IPS-18c (cell line): Measurements from ENCODE around the gene C7.

ENCODE experiments used
- H3K4me3 ChIP-seq: 2 replicates; pipeline ENCODE4 v1.7.0; 2013; ENCODE audit warnings: low read depth, mild to moderate bottlenecking, low read length, moderate library complexity; ENCODE audit not compliant: insufficient read depth
- H3K9me3 ChIP-seq: one replicate; pipeline ENCODE4 v1.6.1; 2013; ENCODE audit warnings: mild to moderate bottlenecking, low read length, moderate library complexity; ENCODE audit not compliant: control insufficient read depth, insufficient read depth

Gene C7

DNA sequence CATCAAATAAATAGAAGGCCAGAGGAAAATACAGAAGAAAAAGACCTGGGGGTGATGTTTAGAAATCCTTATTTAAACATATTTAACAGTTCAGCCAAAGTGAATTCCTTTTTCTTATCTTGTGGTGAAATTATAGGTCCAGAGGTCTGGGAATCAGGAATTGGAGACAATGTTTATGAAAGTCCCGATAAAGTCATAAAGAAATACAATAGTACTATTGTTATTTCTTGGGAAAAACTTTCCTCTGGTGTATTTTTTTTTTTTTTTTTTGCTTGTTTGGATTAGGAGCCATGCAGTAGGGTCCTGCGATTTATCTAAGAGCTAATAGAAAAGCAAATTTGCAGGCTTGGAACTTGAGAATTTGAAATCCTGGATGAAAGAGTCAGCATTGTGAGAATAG is 426 bp downstream of the C7 start:
- no peak overlapping the region for H3K4me3 ChIP-seq
- H3K9me3 ChIP-seq, result no peaks in the 10 kb centered on the region

- Histone ChIP-seq H3K4me3 (no peak overlapping the region), H3K9me3 (no peaks in the 10 kb centered on the region)
Observed at GRCh38 chr5:40911266-40911665, 2.0 kb downstream of the C7 start.

DNA sequence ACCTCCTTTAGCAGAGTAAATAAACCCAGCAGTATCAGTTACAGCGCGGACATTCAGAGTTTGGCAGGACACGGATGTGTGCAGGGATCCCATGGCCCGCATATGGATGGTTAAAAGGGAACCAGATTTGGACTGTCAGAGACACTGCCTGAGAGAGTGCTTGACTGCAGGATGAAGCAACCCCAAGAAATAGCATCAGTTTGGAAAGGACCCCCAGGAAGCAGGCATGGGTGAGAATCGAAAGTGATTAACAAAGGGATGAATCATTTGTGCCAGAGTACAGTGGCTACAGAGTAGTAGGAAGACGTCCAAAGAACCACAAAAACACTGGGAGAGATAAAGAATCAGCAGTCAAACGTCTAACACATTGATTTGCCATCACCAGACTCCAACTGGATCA is 5.5 kb downstream of the C7 start:
- no peak overlapping the region for H3K4me3 ChIP-seq

DNA sequence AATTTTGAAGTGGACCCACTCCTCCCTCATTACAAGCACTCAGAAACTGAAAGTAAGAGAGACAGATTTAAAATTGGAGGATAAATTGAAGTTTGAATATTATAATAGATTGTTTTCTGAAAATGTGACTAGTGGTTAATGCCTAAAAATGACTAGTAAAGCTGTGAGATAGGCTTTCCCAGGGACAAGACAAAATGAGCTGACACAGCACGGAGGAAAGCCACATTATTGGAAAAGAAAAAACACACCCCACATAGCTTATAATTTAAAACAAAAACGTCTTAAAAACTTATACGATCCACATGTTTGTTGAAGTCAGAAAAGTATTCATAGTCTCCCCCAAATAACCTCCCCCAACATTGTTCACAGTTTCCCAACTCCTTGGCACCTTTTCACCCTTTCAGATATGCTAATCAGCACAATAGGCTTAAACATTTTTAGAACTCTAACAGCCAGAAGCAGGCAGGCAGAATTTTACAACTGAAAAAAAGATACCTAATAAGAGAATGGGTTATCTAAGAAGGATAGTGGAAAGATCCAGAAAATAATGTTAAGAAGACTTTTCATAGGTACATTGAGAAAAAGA is 6.1 kb downstream of the C7 start:
- Histone ChIP-seq H3K9me3 (no peaks in the 10 kb centered on the region), H3K4me3 (no peak overlapping the region)

More for the DNA sequence above, 5.5 kb downstream of the C7 start:
- no peaks in the 10 kb centered on the region for H3K9me3 ChIP-seq

DNA sequence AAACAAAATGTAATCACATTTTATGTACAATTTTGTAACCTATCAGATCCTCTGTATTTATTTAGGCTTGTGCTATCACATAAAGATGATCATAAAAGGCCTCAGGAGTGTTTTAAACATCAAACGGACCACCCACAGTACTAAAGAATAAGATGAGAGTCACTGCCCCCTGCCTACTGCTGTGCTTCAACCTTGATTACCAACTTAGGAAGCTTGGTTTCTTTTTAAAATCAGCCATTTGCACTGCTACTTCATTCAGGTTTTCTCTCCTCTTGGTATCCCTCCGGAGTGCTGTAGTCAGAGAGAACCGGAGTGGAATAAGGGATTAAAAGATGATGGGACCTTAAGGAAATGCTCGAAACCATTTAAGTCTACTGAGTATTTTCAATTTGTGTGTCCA is 6.9 kb downstream of the C7 start:
- Histone ChIP-seq H3K9me3 (peaks cover 2% of the 10 kb centered on the region), H3K4me3 (no peak overlapping the region)

GRCh38 chr5:40928886-40929448 is 19.7 kb downstream of the C7 start:
- H3K9me3 ChIP-seq, result peaks cover 9% of the 10 kb centered on the region
- H3K4me3 ChIP-seq, result no peak overlapping the region

DNA sequence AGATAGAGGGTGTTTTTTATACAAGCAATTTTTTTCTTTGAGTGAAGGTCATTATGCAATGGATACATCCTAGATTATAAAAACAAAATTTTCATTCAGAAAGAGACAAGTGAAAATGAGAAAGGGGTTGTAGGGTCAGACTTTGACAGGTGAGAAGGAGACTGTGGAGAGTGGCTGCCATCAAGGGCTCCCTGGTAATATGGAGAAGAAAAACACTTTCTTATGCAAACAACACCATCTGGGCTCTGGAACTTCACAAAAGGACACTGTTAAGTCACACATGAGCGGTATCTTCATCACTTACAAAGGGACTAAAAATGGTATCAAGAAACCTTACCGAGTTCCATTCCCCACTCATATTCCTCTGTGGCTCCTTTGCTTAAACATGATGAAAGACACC is 23.5 kb downstream of the C7 start:
- Histone ChIP-seq H3K4me3 (no peak overlapping the region), H3K9me3 (no peaks in the 10 kb centered on the region)

- no peaks in the 10 kb centered on the region for H3K9me3 ChIP-seq
- no peak overlapping the region for H3K4me3 ChIP-seq
Observed at GRCh38 chr5:40937075-40937474, 27.8 kb downstream of the C7 start.

GRCh38 chr5:40939753-40940152 is 30.5 kb downstream of the C7 start:
- H3K9me3 ChIP-seq, result no peaks in the 10 kb centered on the region
- no peak overlapping the region for H3K4me3 ChIP-seq

DNA sequence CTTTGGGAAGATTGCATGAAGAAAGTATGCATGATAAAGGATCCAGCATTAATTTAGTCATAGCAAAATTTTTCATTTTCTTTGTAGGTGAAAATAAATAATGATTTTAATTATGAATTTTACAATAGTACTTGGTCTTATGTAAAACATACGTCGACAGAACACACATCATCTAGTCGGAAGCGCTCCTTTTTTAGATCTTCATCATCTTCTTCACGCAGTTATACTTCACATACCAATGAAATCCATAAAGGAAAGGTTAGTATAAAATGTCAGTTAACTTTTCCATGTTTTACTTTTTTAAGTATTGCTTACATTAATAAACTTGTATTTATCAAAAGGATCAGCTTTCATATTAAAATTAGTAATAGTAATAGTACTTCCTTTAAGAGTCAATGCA is 35.8 kb downstream of the C7 start:
- no peak overlapping the region for H3K4me3 ChIP-seq
- H3K9me3 ChIP-seq, result no peaks in the 10 kb centered on the region

DNA sequence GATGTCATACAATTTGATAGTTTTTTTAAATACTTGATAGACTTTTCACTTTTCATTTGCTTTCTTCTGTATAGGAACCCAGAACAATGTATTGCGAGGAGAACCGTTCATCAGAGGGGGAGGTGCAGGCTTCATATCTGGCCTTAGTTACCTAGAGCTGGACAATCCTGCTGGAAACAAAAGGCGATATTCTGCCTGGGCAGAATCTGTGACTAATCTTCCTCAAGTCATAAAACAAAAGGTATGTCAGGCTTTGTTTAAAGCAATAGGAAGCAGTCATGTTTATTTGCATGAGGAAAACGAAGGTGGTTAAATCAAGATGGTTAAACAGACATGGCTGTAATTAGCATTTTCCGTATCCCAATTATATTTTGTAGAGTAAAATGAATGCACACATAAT is 46.0 kb downstream of the C7 start:
- Histone ChIP-seq H3K4me3 (no peak overlapping the region), H3K9me3 (no peaks in the 10 kb centered on the region)

- no peak overlapping the region for H3K4me3 ChIP-seq
- H3K9me3 ChIP-seq, result no peaks in the 10 kb centered on the region
Observed at GRCh38 chr5:40957048-40957447, 47.8 kb downstream of the C7 start.

- no peak overlapping the region for H3K4me3 ChIP-seq
Observed at GRCh38 chr5:40958811-40959210, 49.5 kb downstream of the C7 start.

GRCh38 chr5:40960037-40960436 is 50.7 kb downstream of the C7 start:
- H3K4me3 ChIP-seq, result no peak overlapping the region
- H3K9me3 ChIP-seq, result no peaks in the 10 kb centered on the region

More at GRCh38 chr5:40958811-40959210, 49.5 kb downstream of the C7 start:
- H3K9me3 ChIP-seq, result no peaks in the 10 kb centered on the region

- Histone ChIP-seq H3K4me3 (no peak overlapping the region), H3K9me3 (no peaks in the 10 kb centered on the region)
Observed at GRCh38 chr5:40962207-40962955, 53.1 kb downstream of the C7 start.

GRCh38 chr5:40972434-40972833 is 63.1 kb downstream of the C7 start:
- Histone ChIP-seq H3K9me3 (no peaks in the 10 kb centered on the region), H3K4me3 (no peak overlapping the region)

GRCh38 chr5:40973364-40974004 is 64.2 kb downstream of the C7 start:
- no peak overlapping the region for H3K4me3 ChIP-seq
- no peaks in the 10 kb centered on the region for H3K9me3 ChIP-seq

- Histone ChIP-seq H3K4me3 (no peak overlapping the region), H3K9me3 (no peaks in the 10 kb centered on the region)
Observed at GRCh38 chr5:40976041-40976440, 66.7 kb downstream of the C7 start.
